Measurements from ENCODE around the gene AOPEP. TPM values are rescaled to one million over a fixed set of nuclear protein-coding genes. Genes with fewer than 3 reads are reported as not detected.

The AOPEP gene
- total RNA-seq, 2 experiments from 2014 or later = 13.5 to 17.0 TPM

- Mint-ChIP-seq H3K4me3 (no peak overlapping the region), H3K27ac (no peak overlapping the region)
- CTCF ChIA-PET = no interaction called here
These were observed 28.5 kb downstream of the AOPEP start for GRCh38 chr9:94754976-94755475.

DNA sequence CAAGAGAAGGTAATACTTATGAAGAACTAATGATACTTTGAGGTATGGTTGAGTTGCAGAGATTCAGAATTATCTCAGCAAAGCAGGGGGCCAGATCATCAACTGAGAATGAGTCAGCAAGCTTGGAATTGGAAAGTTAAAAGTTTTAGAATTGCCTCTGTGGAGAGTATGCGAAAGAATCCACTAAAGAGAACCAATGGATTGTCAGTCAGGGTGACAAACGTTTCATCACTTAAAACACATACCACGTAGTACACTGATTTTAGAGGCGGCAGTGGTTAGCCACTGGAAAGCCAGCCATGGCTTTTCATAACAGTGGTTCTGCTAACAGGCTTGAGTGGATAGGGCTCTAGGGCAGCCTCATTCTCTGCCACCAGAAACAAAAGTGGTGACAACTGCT lies 30.7 kb downstream of the AOPEP start:
- ChIA-PET POLR2A (no interaction called here), CTCF (no interaction called here)
- Mint-ChIP-seq H3K9me3 (no peaks in the 10 kb centered on the region), H3K4me3 (no peak overlapping the region), H3K4me1 (peaks cover 8% of the 10 kb centered on the region), H3K36me3 (ENCODE audit: low read depth) (peaks cover 7% of the 10 kb centered on the region), H3K27me3 (no peaks in the 10 kb centered on the region), H3K27ac (no peak overlapping the region)
- DNase-seq = no peak

More at GRCh38 chr9:94754976-94755475, 28.5 kb downstream of the AOPEP start:
- Mint-ChIP-seq H3K36me3 (ENCODE audit: low read depth) (peaks cover 6% of the 10 kb centered on the region), H3K9me3 (peaks cover 2% of the 10 kb centered on the region), H3K4me1 (no peaks in the 10 kb centered on the region), H3K27me3 (no peaks in the 10 kb centered on the region)
- DNase-seq = no peak
- POLR2A ChIA-PET = no interaction called here

DNA sequence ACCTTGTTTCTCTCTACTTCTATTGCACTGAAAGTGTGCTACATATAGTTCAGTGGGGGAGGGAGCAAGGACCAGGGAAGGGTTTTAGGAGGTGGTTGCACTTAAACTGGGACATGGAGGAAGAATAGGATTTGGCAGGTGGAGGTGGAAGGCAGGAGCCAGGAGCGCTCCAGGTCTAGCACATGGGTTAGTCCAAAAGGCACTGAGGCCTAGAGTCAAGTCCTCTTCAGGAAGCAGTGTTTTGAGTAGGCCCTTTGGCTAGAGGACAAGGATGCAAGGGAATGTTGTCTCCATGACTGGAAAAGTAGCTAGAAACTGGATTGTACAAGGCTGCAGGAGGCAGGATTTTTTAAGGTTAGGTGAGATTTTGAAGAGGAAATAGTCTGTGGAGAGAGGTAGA lies 31.5 kb downstream of the AOPEP start:
- H3K27me3 Mint-ChIP-seq = no peaks in the 10 kb centered on the region
- ChIA-PET CTCF (no interaction called here), POLR2A (no interaction called here)
- peaks cover 8% of the 10 kb centered on the region for H3K4me1 Mint-ChIP-seq
- no peak overlapping the region for H3K4me3 Mint-ChIP-seq
- DNase-seq = no peak
- H3K36me3 Mint-ChIP-seq (ENCODE audit: low read depth) = peaks cover 7% of the 10 kb centered on the region
- no peak overlapping the region for H3K27ac Mint-ChIP-seq
- H3K9me3 Mint-ChIP-seq = no peaks in the 10 kb centered on the region

- H3K9me3 Mint-ChIP-seq = no peaks in the 10 kb centered on the region
- H3K4me1 Mint-ChIP-seq = peaks cover 8% of the 10 kb centered on the region
- DNase-seq = no peak
- H3K4me3 Mint-ChIP-seq = no peak overlapping the region
- peaks cover 7% of the 10 kb centered on the region for H3K36me3 Mint-ChIP-seq (ENCODE audit: low read depth)
- ChIA-PET CTCF (no interaction called here), POLR2A (no interaction called here)
- H3K27ac Mint-ChIP-seq = no peak overlapping the region
- no peaks in the 10 kb centered on the region for H3K27me3 Mint-ChIP-seq
These were observed 32.4 kb downstream of the AOPEP start for GRCh38 chr9:94758880-94759279.

DNA sequence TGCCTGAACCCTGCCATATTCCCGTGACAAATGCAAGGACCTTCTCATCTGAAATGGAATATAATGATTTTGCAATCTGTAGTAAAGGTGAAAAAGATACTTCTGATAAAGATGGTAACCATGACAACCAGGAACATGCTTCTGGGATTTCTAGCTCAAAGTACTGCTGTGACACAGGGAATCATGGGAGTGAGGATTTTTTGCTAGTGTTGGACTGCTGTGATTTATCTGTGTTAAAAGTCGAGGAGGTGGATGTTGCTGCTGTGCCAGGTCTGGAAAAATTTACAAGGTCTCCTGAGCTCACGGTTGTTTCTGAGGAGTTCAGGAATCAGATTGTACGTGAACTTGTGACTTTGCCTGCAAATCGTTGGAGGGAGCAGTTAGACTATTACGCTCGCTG lies 33.5 kb downstream of the AOPEP start:
- Mint-ChIP-seq H3K4me3 (no peak overlapping the region), H3K4me1 (peaks cover 8% of the 10 kb centered on the region), H3K36me3 (ENCODE audit: low read depth) (peaks cover 7% of the 10 kb centered on the region), H3K27ac (no peak overlapping the region), H3K9me3 (no peaks in the 10 kb centered on the region), H3K27me3 (no peaks in the 10 kb centered on the region)
- ChIA-PET CTCF (interaction anchor here (1.4 kb wide), 1 partner anchor 368 kb away, joined by 3 read pairs; no protein-coding TSS in a partner anchor), POLR2A (interaction anchor here (1.7 kb wide), 1 partner anchor 12 kb away, joined by 5 read pairs; no protein-coding TSS in a partner anchor)
- DNase-seq = no peak

GRCh38 chr9:94760660-94761059 lies 34.2 kb downstream of the AOPEP start:
- ChIA-PET CTCF (interaction anchor here (1.4 kb wide), 1 partner anchor 367 kb away, joined by 3 read pairs; no protein-coding TSS in a partner anchor), POLR2A (interaction anchor here (1.7 kb wide), 1 partner anchor 12 kb away, joined by 5 read pairs; no protein-coding TSS in a partner anchor)
- Mint-ChIP-seq H3K4me3 (no peak overlapping the region), H3K36me3 (ENCODE audit: low read depth) (peaks cover 7% of the 10 kb centered on the region), H3K9me3 (no peaks in the 10 kb centered on the region), H3K27ac (no peak overlapping the region), H3K4me1 (peaks cover 8% of the 10 kb centered on the region), H3K27me3 (no peaks in the 10 kb centered on the region)
- no peak for DNase-seq

DNA sequence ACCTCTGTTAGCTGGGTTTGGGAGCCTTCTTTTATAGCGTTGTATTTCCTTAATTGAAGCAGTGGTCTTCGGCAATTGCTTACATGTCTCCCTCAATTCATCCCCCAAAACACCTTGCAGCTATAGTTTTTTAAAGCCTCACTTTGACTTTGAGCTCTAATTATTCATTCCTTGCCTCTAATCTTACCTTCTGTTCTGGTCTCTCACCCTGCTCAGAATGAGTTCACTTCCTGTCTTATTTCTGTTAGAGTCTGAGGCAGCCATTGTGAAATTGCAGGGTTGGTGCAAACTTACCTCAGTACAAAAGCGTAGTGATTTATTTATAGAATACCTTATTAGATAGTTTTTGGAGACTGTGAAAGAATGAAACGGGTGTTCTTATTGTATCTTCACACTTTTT lies 35.0 kb downstream of the AOPEP start:
- Mint-ChIP-seq H3K4me1 (peaks cover 8% of the 10 kb centered on the region), H3K9me3 (no peaks in the 10 kb centered on the region), H3K4me3 (no peak overlapping the region), H3K27ac (no peak overlapping the region), H3K27me3 (no peaks in the 10 kb centered on the region), H3K36me3 (ENCODE audit: low read depth) (peaks cover 7% of the 10 kb centered on the region)
- DNase-seq = no peak
- POLR2A ChIA-PET = interaction anchor here (1.7 kb wide), 1 partner anchor 11 kb away, joined by 5 read pairs; no protein-coding TSS in a partner anchor
- CTCF ChIA-PET = interaction anchor here (1.4 kb wide), 1 partner anchor 366 kb away, joined by 3 read pairs; no protein-coding TSS in a partner anchor

DNA sequence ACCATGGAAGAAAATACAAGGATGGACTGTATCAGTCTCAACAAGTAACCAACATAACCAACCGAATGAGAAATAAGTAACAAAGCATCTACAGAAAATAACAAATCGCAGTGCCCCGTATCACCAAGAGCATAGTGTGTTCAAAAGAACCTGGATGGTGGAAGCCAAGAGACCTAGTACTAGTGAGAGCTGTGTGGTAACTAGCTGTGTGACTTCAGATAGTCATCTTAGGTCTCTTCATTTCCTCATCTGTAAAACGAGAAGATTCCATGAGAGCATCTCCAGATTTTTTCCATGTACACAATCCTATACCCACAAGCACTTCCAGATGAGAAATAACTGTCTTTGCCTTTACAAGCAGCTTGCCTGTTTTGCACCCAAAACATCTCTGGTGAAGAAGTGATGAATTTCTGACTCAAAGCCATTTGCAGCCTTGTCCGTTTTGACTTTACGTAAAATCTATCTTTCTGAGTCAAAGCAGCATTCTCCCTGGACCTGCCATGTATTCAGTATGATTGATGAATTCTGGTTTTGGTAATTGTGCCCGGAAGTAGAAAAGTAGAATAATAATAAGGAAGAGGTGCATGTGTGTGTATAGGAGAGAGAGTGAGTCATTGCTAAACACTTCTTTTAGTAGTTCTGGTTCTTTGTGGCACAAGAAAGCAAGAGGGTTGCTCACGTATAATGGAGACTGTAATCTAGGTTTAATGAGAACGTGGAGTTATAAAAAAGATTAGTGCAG lies 41.0 kb downstream of the AOPEP start:
- Mint-ChIP-seq H3K4me3 (no peak overlapping the region), H3K4me1 (peaks cover 23% of the 10 kb centered on the region), H3K27me3 (no peaks in the 10 kb centered on the region), H3K27ac (peak overlapping the region; percentile 21), H3K36me3 (ENCODE audit: low read depth) (peaks cover 7% of the 10 kb centered on the region), H3K9me3 (no peaks in the 10 kb centered on the region)
- no peak for DNase-seq
- CTCF ChIA-PET = interaction anchor here (2.3 kb wide), 1 partner anchor 364 kb away, joined by 7 read pairs; no protein-coding TSS in a partner anchor
- POLR2A ChIA-PET = no interaction called here

GRCh38 chr9:94768766-94769165 lies 42.3 kb downstream of the AOPEP start:
- Mint-ChIP-seq H3K27me3 (no peaks in the 10 kb centered on the region), H3K4me3 (no peak overlapping the region), H3K4me1 (peaks cover 23% of the 10 kb centered on the region), H3K9me3 (no peaks in the 10 kb centered on the region), H3K36me3 (ENCODE audit: low read depth) (peaks cover 7% of the 10 kb centered on the region), H3K27ac (no peak overlapping the region)
- DNase-seq = no peak
- CTCF ChIA-PET = interaction anchor here (1.4 kb wide), 1 partner anchor 14 kb away, joined by 3 read pairs; no protein-coding TSS in a partner anchor
- POLR2A ChIA-PET = interaction anchor here (1.8 kb wide), 1 partner anchor 93 kb away, joined by 4 read pairs; no protein-coding TSS in a partner anchor

- Mint-ChIP-seq H3K4me3 (no peak overlapping the region), H3K27ac (no peak overlapping the region), H3K9me3 (no peaks in the 10 kb centered on the region), H3K36me3 (ENCODE audit: low read depth) (peaks cover 7% of the 10 kb centered on the region), H3K27me3 (no peaks in the 10 kb centered on the region), H3K4me1 (peaks cover 23% of the 10 kb centered on the region)
- ChIA-PET POLR2A (interaction anchor here (0.6 to 1.8 kb wide), 2 partner anchors 68 to 91 kb away, joined by 3 to 4 read pairs; no protein-coding TSS in a partner anchor), CTCF (no interaction called here)
- DNase-seq = no peak
These were observed 43.8 kb downstream of the AOPEP start for GRCh38 chr9:94770334-94770733.

GRCh38 chr9:94771096-94771495 lies 44.6 kb downstream of the AOPEP start:
- CTCF ChIA-PET = interaction anchor here (1.2 kb wide), 1 partner anchor 11 kb away, joined by 5 read pairs; no protein-coding TSS in a partner anchor
- POLR2A ChIA-PET = no interaction called here
- Mint-ChIP-seq H3K27me3 (no peaks in the 10 kb centered on the region), H3K9me3 (no peaks in the 10 kb centered on the region), H3K4me3 (no peak overlapping the region), H3K4me1 (peaks cover 23% of the 10 kb centered on the region), H3K27ac (no peak overlapping the region), H3K36me3 (ENCODE audit: low read depth) (peaks cover 7% of the 10 kb centered on the region)
- no peak for DNase-seq

DNA sequence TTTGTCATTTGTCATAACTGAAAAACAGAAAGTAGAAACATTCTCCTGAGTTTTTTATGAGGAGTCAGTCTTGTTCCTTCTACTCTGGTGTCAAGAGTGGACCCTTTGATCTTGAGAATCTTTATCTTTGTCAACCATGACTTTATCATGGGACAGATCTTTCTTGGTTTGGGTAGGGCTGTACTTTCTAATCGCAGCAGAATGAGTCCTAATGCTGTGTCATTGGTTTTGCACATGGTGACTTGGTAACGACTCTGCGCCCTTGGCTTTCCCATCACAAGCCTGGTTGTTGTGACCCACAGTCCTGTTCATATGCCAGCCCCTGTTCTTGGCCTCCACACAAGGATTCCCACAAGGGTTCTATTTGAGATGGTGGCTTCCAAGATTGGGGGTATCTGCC lies 45.6 kb downstream of the AOPEP start:
- POLR2A ChIA-PET = interaction anchor here (1.3 kb wide), 1 partner anchor 12 kb away, joined by 5 read pairs; no protein-coding TSS in a partner anchor
- H3K27ac Mint-ChIP-seq = no peak overlapping the region
- peaks cover 21% of the 10 kb centered on the region for H3K4me1 Mint-ChIP-seq
- CTCF ChIA-PET = interaction anchor here (1.2 kb wide), 1 partner anchor 10 kb away, joined by 5 read pairs; no protein-coding TSS in a partner anchor
- no peaks in the 10 kb centered on the region for H3K27me3 Mint-ChIP-seq
- no peaks in the 10 kb centered on the region for H3K9me3 Mint-ChIP-seq
- H3K4me3 Mint-ChIP-seq = no peak overlapping the region
- peaks cover 4% of the 10 kb centered on the region for H3K36me3 Mint-ChIP-seq (ENCODE audit: low read depth)
- DNase-seq = no peak

DNA sequence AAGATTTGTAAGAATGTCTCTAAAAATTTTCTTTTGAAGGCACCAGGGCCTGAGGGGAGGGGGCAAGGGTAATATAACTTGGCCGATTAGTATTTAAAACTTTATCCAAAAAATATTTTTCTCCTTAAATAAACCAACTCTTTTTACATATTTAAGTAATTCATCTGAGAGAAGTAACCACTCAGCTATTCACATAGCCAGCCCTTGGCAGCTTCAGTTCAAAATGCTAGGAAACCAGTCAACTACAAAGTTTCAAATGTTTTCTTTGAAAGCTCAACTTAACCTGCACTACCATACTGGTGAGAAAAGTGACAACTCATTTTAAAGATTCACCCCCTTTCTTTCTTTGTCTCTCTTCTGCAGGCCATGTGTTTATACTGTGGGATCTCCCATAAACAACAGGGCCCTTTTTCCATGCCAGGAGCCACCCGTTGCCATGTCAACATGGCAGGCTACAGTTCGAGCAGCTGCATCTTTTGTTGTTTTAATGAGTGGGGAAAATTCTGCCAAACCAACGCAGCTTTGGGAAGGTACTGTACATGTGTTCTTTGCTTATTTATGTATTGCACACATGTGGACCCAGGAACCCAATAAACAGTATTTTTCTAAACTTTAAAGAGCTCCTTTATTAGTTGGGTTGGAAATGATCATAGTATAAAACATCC lies 46.3 kb downstream of the AOPEP start:
- Mint-ChIP-seq H3K9me3 (no peaks in the 10 kb centered on the region), H3K4me3 (no peak overlapping the region), H3K4me1 (peaks cover 15% of the 10 kb centered on the region), H3K27me3 (no peaks in the 10 kb centered on the region), H3K27ac (no peak overlapping the region), H3K36me3 (ENCODE audit: low read depth) (peaks cover 2% of the 10 kb centered on the region)
- POLR2A ChIA-PET = interaction anchor here (1.3 kb wide), 1 partner anchor 12 kb away, joined by 5 read pairs; no protein-coding TSS in a partner anchor
- CTCF ChIA-PET = no interaction called here
- no peak for DNase-seq

All from activated CD4-positive, alpha-beta memory T cell treated with anti-CD3 and anti-CD28 coated beads, Interleukin-2, amount 10 ng/mL, durations not matched to agents 7 days and 5 days (primary cell).